AG04450 (cell line): ENCODE measurements around the gene MIB1. TPM values are rescaled to one million over a fixed set of nuclear protein-coding genes. Genes with fewer than 3 reads are reported as not detected.
"Not testable (repeated sequence)": the region's sequence is repeated elsewhere in the genome, so short reads cannot be mapped to it uniquely, and the experiment has no call there.

Experiments used
- CTCF ChIA-PET: fragments of 300-600, 350-600 bp; formaldehyde crosslinking; extraction: SDS; loops from one replicate; lab custom pipeline; 2022; ENCODE audit warnings: antibody characterized with exemption, inconsistent platforms; lab: Charles Lee
- POLR2A ChIA-PET: fragments of 350-600 bp; formaldehyde crosslinking; extraction: SDS; loops from one replicate; lab custom pipeline; 2021; ENCODE audit warnings: antibody characterized with exemption, inconsistent platforms; lab: Yijun Ruan, JAX
- DNase-seq: peaks from one replicate; pipeline ENCODE4 v3.0.0-alpha.2; 2011; ENCODE audit warnings: low read depth, low spot score
- H3K27ac ChIP-seq: one replicate; pipeline ENCODE4 v1.5.1; 2012; ENCODE audit warnings: low read depth, low read length, control low read depth
- H3K27me3 ChIP-seq: one replicate; pipeline ENCODE4 v1.6.0; 2012; ENCODE audit warnings: low read length; ENCODE audit not compliant: control insufficient read depth, insufficient read depth
- H3K4me3 ChIP-seq: 2 replicates; pipeline ENCODE4 v1.5.1; 2011; ENCODE audit warnings: mild to moderate bottlenecking, low read depth, low read length, control low read depth
- H3K9me3 ChIP-seq: 2 replicates; pipeline ENCODE4 v1.5.1; 2012; ENCODE audit warnings: low read length; ENCODE audit not compliant: control insufficient read depth, insufficient read depth
- polyA plus RNA-seq: library from polyadenylated mRNA; depleted of rRNA; stranded (reverse); fragments of >200 nt; gene quantifications from 2 replicates; pipeline ENCODE4 v1.2.3, GENCODE V29; 2011
- TF ChIP-seq, protein P1 (sequence below): IDR thresholded peaks from 2 replicates; pipeline ENCODE4 v1.5.1; 2011; ENCODE audit warnings: low read depth, low read length, control low read depth, inconsistent platforms

Gene MIB1
- polyA plus RNA-seq, 1 experiment = 25.3 TPM

DNA sequence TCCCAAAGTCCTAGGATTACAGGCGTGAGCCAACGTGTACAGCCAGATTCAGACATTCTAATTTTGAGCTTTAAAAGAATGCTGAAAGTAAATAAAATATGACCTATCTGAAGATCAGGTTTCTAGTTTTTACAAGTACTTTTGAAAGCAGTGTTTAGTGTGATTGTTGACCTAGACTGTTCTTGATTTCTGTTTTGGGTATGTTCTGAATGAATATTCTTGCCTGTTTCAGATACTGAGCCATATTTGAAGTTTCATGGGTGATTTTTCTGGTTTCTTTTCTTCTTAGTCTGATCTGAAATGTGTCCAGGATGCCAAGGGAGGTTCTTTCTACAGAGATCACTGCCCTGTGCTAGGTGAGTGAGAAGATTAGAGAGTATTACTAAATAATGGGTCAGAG, 37.2 kb downstream of the MIB1 start:
- Histone ChIP-seq H3K27ac (no peak overlapping the region), H3K9me3 (no peaks in the 10 kb centered on the region), H3K27me3 (no peaks in the 10 kb centered on the region), H3K4me3 (no peak overlapping the region)
- DNase-seq = no peak
- ChIA-PET CTCF (no interaction called here), POLR2A (no interaction called here)
- TF ChIP-seq, protein P1, sequence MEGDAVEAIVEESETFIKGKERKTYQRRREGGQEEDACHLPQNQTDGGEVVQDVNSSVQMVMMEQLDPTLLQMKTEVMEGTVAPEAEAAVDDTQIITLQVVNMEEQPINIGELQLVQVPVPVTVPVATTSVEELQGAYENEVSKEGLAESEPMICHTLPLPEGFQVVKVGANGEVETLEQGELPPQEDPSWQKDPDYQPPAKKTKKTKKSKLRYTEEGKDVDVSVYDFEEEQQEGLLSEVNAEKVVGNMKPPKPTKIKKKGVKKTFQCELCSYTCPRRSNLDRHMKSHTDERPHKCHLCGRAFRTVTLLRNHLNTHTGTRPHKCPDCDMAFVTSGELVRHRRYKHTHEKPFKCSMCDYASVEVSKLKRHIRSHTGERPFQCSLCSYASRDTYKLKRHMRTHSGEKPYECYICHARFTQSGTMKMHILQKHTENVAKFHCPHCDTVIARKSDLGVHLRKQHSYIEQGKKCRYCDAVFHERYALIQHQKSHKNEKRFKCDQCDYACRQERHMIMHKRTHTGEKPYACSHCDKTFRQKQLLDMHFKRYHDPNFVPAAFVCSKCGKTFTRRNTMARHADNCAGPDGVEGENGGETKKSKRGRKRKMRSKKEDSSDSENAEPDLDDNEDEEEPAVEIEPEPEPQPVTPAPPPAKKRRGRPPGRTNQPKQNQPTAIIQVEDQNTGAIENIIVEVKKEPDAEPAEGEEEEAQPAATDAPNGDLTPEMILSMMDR = no peak

DNA sequence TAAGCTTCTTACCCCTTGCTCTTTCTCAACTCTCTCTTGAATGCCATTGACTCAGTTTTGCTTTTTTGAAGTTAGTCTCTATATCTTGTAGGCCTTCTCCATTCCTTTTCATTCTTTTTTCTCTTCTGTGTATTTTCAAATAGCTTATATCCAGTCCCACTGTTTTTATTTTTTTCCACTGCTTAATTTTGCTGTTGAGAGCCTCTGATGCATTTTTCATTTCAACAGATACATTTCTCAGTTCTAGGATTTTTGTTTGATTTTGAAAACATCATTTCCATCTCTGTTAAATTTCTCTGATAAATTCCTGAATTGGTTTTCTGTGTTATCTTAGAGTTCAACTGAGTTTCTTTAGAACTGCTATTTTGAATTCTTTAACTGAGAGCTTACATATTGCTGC, 45.9 kb downstream of the MIB1 start:
- ChIA-PET POLR2A (no interaction called here), CTCF (interaction anchor here (1.1 kb wide), 1 partner anchor 186 kb away, joined by 3 read pairs; the partner anchor contains the start of gene ESCO1)
- no peak for DNase-seq
- TF ChIP-seq, protein P1 = no peak
- Histone ChIP-seq H3K4me3 (no peak overlapping the region), H3K27me3 (no peaks in the 10 kb centered on the region), H3K27ac (no peak overlapping the region), H3K9me3 (peaks cover 5% of the 10 kb centered on the region; the same call in 1 of the 2 replicates)

DNA sequence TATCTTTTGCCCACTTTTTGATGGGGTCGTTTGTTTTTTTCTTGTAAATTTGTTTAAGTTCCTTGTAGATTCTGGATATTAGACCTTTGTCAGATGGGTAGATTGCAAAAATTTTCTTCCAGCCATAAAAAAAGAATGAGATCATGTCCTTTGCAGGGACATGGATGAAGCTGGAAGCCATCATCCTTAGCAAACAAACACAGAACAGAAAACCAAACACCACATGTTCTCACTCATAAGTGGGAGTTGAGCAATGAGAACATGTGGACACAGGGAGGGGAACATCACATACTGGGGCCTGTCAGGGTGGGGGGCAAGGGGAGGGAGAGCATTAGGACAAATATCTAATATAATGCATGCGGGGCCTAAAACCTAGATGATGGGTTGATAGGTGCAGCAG, 55.5 kb downstream of the MIB1 start:
- H3K9me3 ChIP-seq, H3K27me3 ChIP-seq, H3K4me3 ChIP-seq, H3K27ac ChIP-seq, POLR2A ChIA-PET, DNase-seq: not testable (repeated sequence)
- CTCF ChIA-PET = interaction anchor here (0.6 kb wide), 1 partner anchor 337 kb away, joined by 4 read pairs; no protein-coding TSS in a partner anchor

DNA sequence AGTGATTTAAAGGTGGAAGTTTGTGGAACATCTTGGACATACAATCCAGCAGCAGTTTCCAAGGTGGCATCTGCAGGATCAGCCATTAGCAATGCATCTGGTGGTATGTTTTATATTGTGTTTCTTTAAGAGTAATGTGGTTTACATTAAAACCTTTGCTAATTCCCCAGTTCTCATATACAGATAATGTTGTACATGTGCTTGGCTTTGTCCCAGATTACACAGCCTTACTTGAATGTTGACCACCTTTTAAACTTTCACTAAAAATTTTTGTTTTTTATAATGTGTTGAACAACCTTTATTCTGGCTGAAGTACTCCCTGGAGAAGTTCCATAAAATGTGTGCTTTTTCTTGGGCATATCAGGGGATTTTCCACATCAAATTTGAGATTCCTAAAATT, 57.5 kb downstream of the MIB1 start:
- H3K9me3 ChIP-seq = no peaks in the 10 kb centered on the region
- TF ChIP-seq, protein P1 = no peak
- CTCF ChIA-PET = no interaction called here
- H3K4me3 ChIP-seq = no peak overlapping the region
- POLR2A ChIA-PET = no interaction called here
- H3K27me3 ChIP-seq = no peaks in the 10 kb centered on the region
- H3K27ac ChIP-seq = no peak overlapping the region
- no peak for DNase-seq

DNA sequence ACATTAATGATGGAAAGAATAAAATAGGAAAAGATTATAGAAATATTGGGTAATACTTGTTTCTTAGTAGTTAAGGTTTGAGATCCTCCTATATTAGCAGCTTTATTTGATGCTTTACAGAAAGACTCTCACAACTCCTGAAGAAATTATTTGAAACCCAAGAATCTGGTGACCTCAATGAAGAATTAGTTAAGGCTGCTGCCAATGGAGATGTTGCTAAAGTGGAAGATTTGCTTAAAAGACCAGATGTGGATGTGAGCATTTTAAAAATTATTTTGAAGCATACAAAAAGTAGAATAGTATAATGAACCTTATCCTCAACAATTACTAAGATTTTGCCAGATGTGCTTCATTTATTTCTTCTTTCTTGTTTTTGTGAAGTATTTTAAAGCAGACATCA, 59.1 kb downstream of the MIB1 start:
- DNase-seq = no peak
- no peak overlapping the region for H3K27ac ChIP-seq
- no peak overlapping the region for H3K4me3 ChIP-seq
- CTCF ChIA-PET = no interaction called here
- TF ChIP-seq, protein P1 = no peak
- H3K9me3 ChIP-seq = no peaks in the 10 kb centered on the region
- H3K27me3 ChIP-seq = no peaks in the 10 kb centered on the region
- POLR2A ChIA-PET = no interaction called here

DNA sequence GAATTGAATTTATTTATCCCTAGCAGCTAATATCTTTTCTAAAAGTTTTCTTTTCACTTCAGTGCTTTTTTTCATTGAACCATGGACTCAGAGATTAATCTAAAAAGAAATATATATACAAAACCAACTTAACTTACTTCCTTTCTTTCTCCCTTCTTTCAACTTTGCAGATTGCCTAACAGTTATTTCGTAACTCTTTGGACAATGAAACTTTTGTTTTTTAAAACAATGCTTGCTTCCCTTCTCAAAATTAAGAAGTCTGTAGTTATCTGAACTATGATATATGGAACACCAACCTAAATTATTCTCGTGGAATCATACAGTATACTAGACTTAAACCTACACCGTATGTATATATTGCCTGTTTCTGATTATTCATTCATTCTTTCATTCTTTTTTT, 62.9 kb downstream of the MIB1 start:
- no peak overlapping the region for H3K27ac ChIP-seq
- no peaks in the 10 kb centered on the region for H3K9me3 ChIP-seq
- TF ChIP-seq, protein P1 = no peak
- no peak overlapping the region for H3K4me3 ChIP-seq
- ChIA-PET CTCF (no interaction called here), POLR2A (no interaction called here)
- no peaks in the 10 kb centered on the region for H3K27me3 ChIP-seq
- DNase-seq = no peak
